Neural progenitor cell (in vitro differentiated cells): Measurements from ENCODE around the gene C4BPB. TPM values are rescaled to one million over a fixed set of nuclear protein-coding genes. Genes with fewer than 3 reads are reported as not detected.
A peak's percentile ranks its signal among the peaks of the same experiment; 100 is the strongest.
"Not testable (repeated sequence)": the region's sequence is repeated elsewhere in the genome, so short reads cannot be mapped to it uniquely, and the experiment has no call there.

Experiments used
- DNase-seq: peaks from one replicate; pipeline ENCODE4 v3.0.0-alpha.2; 2016; ENCODE audit warnings: low spot score
- H2AFZ ChIP-seq: fragments of 200-600 bp; sonication (generic); replicated peaks from 2 replicates; pipeline ENCODE4 v1.6.1; 2016; ENCODE audit warnings: antibody characterized with exemption
- H3F3A ChIP-seq: fragments of 200-600 bp; sonication (generic); 2 replicates; pipeline ENCODE4 v1.6.1; 2016; ENCODE audit warnings: antibody characterized with exemption, low read depth
- H3K27ac ChIP-seq: fragments of 200-600 bp; sonication (generic); 2 replicates; pipeline ENCODE4 v1.5.1; 2016; ENCODE audit warnings: mild to moderate bottlenecking
- H3K27me3 ChIP-seq: fragments of 200-600 bp; sonication (generic); 2 replicates; pipeline ENCODE4 v1.6.1; 2016; ENCODE audit warnings: mild to moderate bottlenecking, moderate library complexity
- H3K36me3 ChIP-seq: fragments of 200-600 bp; sonication (generic); 2 replicates; pipeline ENCODE4 v1.5.1; 2016
- H3K4me1 ChIP-seq: fragments of 200-600 bp; sonication (generic); 2 replicates; pipeline ENCODE4 v1.6.1; 2016; ENCODE audit warnings: mixed run types
- H3K4me2 ChIP-seq: fragments of 200-600 bp; sonication (generic); 2 replicates; pipeline ENCODE4 v1.6.1; 2016
- H3K4me3 ChIP-seq: fragments of 200-600 bp; sonication (generic); 2 replicates; pipeline ENCODE4 v1.5.1; 2016
- H3K79me2 ChIP-seq: fragments of 200-600 bp; sonication (generic); 2 replicates; pipeline ENCODE4 v1.6.1; 2016; ENCODE audit warnings: low read depth
- H3K9ac ChIP-seq: fragments of 200-600 bp; sonication (generic); 2 replicates; pipeline ENCODE4 v1.6.1; 2016
- H3K9me3 ChIP-seq: fragments of 200-600 bp; sonication (generic); 2 replicates; pipeline ENCODE4 v1.5.1; 2016; ENCODE audit warnings: low read depth
- H4K20me1 ChIP-seq: fragments of 200-600 bp; sonication (generic); 2 replicates; pipeline ENCODE4 v1.6.1; 2016; ENCODE audit warnings: low read depth
- H3K27ac Mint-ChIP-seq: 3 replicates; pipeline ENCODE4 v1.8.0; 2021; ENCODE audit warnings: mixed read lengths
- H3K27me3 Mint-ChIP-seq: 2 replicates; pipeline ENCODE4 v1.8.0; 2022; ENCODE audit warnings: low read depth, mild to moderate bottlenecking, inconsistent platforms, moderate library complexity, mixed read lengths; ENCODE audit not compliant: insufficient read depth
- H3K36me3 Mint-ChIP-seq: 3 replicates; pipeline ENCODE4 v1.8.0; 2021; ENCODE audit warnings: mixed read lengths
- H3K4me1 Mint-ChIP-seq: 3 replicates; pipeline ENCODE4 v1.8.0; 2021; ENCODE audit warnings: mixed read lengths
- H3K4me3 Mint-ChIP-seq: 3 replicates; pipeline ENCODE4 v1.8.0; 2021; ENCODE audit warnings: mild to moderate bottlenecking, moderate library complexity, mixed read lengths
- H3K9me3 Mint-ChIP-seq: 3 replicates; pipeline ENCODE4 v1.8.0; 2020; ENCODE audit warnings: mixed read lengths
- CTCF ChIP-seq: fragments of 200-600 bp; sonication (generic); IDR thresholded peaks from 2 replicates; pipeline ENCODE4 v1.5.1; 2017; ENCODE audit warnings: antibody characterized with exemption, mild to moderate bottlenecking
- EZH2 ChIP-seq: fragments of 200-600 bp; sonication (generic); IDR thresholded peaks from 2 replicates; pipeline ENCODE4 v1.6.1; 2017; ENCODE audit warnings: antibody characterized with exemption, mild to moderate bottlenecking, moderate library complexity
- EZH2phosphoT487 ChIP-seq: fragments of 200-600 bp; sonication (generic); IDR thresholded peaks from 2 replicates; pipeline ENCODE4 v1.6.1; 2017; ENCODE audit warnings: antibody characterized with exemption
- total RNA-seq: library from RNA; depleted of rRNA; stranded (reverse); fragments of >200 nt; gene quantifications from 2 replicates; pipeline ENCODE4 v1.2.3, GENCODE V29; 2015; ENCODE audit warnings: low replicate concordance

The C4BPB gene
- total RNA-seq, result not detected in 2 replicates

GRCh38 chr1:207088701-207089626 is at the start of gene C4BPB:
Gene C4BPB (plus strand): TSS chr1:207088860. CDS start chr1:207089532, 672 bp downstream.
- no peaks in the 10 kb centered on the region for H3F3A ChIP-seq
- Mint-ChIP-seq H3K9me3 (no peaks in the 10 kb centered on the region), H3K36me3 (no peaks in the 10 kb centered on the region), H3K4me3 (no peak within 1 kb of the TSS), H3K27me3 (no peaks in the 10 kb centered on the region), H3K4me1 (peaks cover 2% of the 10 kb centered on the region), H3K27ac (no peak within 1 kb of the TSS)
- H4K20me1 ChIP-seq, result no peaks in the 10 kb centered on the region
- no peaks in the 10 kb centered on the region for H3K4me1 ChIP-seq
- H3K9me3 ChIP-seq, result no peaks in the 10 kb centered on the region
- no peaks in the 10 kb centered on the region for H3K79me2 ChIP-seq
- TF ChIP-seq CTCF, result no peak
- TF ChIP-seq EZH2phosphoT487, result no peak
- TF ChIP-seq EZH2, result no peak
- H3K9ac ChIP-seq, result no peak within 1 kb of the TSS
- H3K27me3 ChIP-seq, result no peaks in the 10 kb centered on the region
- no peak within 1 kb of the TSS for H3K4me2 ChIP-seq
- H2AFZ ChIP-seq, result no peak within 1 kb of the TSS
- no peaks in the 10 kb centered on the region for H3K36me3 ChIP-seq
- H3K27ac ChIP-seq, result no peak within 1 kb of the TSS
- peak; percentile 9 for DNase-seq
- H3K4me3 ChIP-seq, result no peak within 1 kb of the TSS

GRCh38 chr1:207039380-207040180 is 49.1 kb upstream of the C4BPB start:
- no peak overlapping the region for H2AFZ ChIP-seq

GRCh38 chr1:207040181-207040533 is 48.5 kb upstream of the C4BPB start:
- no peak overlapping the region for H3K4me3 Mint-ChIP-seq
- peaks cover 8% of the 10 kb centered on the region for H3K36me3 Mint-ChIP-seq
- H3K27me3 Mint-ChIP-seq, result no peaks in the 10 kb centered on the region
- H3K4me3 ChIP-seq, result no peak overlapping the region
- no peak overlapping the region for H3K27ac ChIP-seq
- H4K20me1 ChIP-seq, result peaks cover 3% of the 10 kb centered on the region
- H3K9me3 ChIP-seq, result no peaks in the 10 kb centered on the region
- H3K4me1 ChIP-seq, result no peaks in the 10 kb centered on the region
- H3K36me3 ChIP-seq, result no peaks in the 10 kb centered on the region
- peaks cover under 1% of the 10 kb centered on the region for H3K79me2 ChIP-seq
- no peak overlapping the region for H2AFZ ChIP-seq
- H3K27me3 ChIP-seq, result peaks cover 6% of the 10 kb centered on the region
- H3K9me3 Mint-ChIP-seq, result peaks cover 1% of the 10 kb centered on the region
- no peak for DNase-seq
- H3K9ac ChIP-seq, result no peak overlapping the region
- TF ChIP-seq EZH2phosphoT487 (no peak), CTCF (no peak)
- H3K27ac Mint-ChIP-seq, result no peak overlapping the region
- H3F3A ChIP-seq, result no peaks in the 10 kb centered on the region
- H3K4me2 ChIP-seq, result no peak overlapping the region
- no peaks in the 10 kb centered on the region for H3K4me1 Mint-ChIP-seq

More at GRCh38 chr1:207039380-207040180, 49.1 kb upstream of the C4BPB start:
- TF ChIP-seq EZH2phosphoT487, result no peak
- TF ChIP-seq CTCF, result no peak
- Histone ChIP-seq H3K27ac (no peak overlapping the region), H3K79me2 (no peaks in the 10 kb centered on the region), H3K27me3 (peaks cover 6% of the 10 kb centered on the region), H3K4me3 (no peak overlapping the region), H3K9me3 (no peaks in the 10 kb centered on the region), H3K4me2 (no peak overlapping the region), H3F3A (no peaks in the 10 kb centered on the region), H4K20me1 (peaks cover 3% of the 10 kb centered on the region), H3K36me3 (no peaks in the 10 kb centered on the region), H3K9ac (no peak overlapping the region), H3K4me1 (no peaks in the 10 kb centered on the region)
- H3K4me1 Mint-ChIP-seq, result no peaks in the 10 kb centered on the region
- no peak overlapping the region for H3K27ac Mint-ChIP-seq
- peaks cover 1% of the 10 kb centered on the region for H3K9me3 Mint-ChIP-seq
- H3K4me3 Mint-ChIP-seq, result no peak overlapping the region
- no peak for DNase-seq
- no peaks in the 10 kb centered on the region for H3K27me3 Mint-ChIP-seq
- H3K36me3 Mint-ChIP-seq, result peaks cover 5% of the 10 kb centered on the region

- H3K27me3 ChIP-seq, H3K9ac ChIP-seq, H3K4me2 ChIP-seq, H3F3A ChIP-seq, H2AFZ ChIP-seq, DNase-seq, H3K27ac Mint-ChIP-seq, H3K4me1 Mint-ChIP-seq, H3K9me3 Mint-ChIP-seq, H3K36me3 ChIP-seq, H3K27me3 Mint-ChIP-seq, H3K4me3 Mint-ChIP-seq, H3K9me3 ChIP-seq, H3K27ac ChIP-seq, H3K4me3 ChIP-seq, H3K4me1 ChIP-seq: not testable (repeated sequence)
- Histone ChIP-seq H3K79me2 (peaks cover 13% of the 10 kb centered on the region), H4K20me1 (peaks cover 15% of the 10 kb centered on the region)
- H3K36me3 Mint-ChIP-seq, result peaks cover 10% of the 10 kb centered on the region
Measured at GRCh38 chr1:207041397-207041796, 47.3 kb upstream of the C4BPB start.
